HG02588 (cell line): ENCODE results near the gene FUBP3.
"Not testable (repeated sequence)": the region's sequence is repeated elsewhere in the genome, so short reads cannot be mapped to it uniquely, and the experiment has no call there.

Source experiments
- ATAC-seq: cut with Tn5 transposase; IDR thresholded peaks from one replicate; pipeline ENCODE4 v1.9.1; 2021; ENCODE audit warnings: mild to moderate bottlenecking, moderate library complexity; ENCODE audit not compliant: unreplicated experiment

Gene FUBP3

DNA sequence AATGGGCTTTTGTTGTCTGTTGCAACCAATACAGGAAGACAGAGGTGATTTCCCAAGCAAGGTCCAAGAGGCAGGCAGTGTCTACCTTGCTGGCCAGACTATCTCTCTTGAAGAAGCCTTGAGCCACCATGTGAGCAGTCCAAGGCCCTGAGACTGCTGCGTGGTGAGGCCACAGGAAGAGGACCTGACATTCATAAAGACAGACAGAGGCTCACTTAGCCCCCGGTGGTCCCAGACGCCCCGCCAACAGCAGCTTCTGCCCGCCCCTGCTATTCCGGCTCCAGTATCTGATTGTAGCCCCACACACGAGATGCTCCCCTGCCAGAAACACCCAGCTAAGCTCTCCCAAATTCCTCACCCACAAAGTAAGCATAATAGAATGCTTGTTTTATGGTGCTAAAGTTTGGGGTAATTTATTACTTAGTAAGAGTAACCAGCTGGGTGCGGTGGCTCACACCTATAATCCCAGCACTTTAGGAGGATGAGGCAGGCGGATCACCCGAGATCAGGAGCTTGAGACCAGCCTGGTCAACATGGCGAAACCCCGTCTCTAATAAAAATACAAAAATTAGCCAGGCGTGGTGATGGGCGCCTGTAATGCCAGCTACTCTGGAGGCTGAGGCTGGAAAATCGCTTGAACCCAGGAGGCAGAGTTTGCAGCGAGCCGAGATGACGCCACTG lies 22.8 kb upstream of the FUBP3 start:
- no peak for ATAC-seq

GRCh38 chr9:130557077-130557468 lies 22.3 kb upstream of the FUBP3 start:
- ATAC-seq = no peak

DNA sequence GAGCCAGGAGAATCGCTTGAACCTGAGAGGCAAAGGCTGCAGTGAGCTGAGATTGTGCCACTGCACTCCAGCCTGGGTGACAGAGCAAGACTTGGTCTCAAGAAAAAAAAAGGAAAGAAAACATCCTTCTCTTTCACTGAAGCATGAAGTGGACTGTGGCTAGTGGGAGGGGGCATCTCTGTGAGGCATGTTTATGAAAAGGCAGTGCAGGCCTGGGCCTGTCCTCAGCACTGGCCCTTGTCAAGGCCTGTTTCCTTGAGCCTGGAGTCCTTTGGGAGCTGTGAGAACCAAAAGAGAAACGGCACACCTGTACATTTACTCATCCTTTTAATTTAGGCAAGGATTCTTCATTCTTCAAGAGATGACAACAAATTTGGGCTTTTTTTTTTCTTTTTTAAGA lies 18.3 kb upstream of the FUBP3 start:
- no peak for ATAC-seq

DNA sequence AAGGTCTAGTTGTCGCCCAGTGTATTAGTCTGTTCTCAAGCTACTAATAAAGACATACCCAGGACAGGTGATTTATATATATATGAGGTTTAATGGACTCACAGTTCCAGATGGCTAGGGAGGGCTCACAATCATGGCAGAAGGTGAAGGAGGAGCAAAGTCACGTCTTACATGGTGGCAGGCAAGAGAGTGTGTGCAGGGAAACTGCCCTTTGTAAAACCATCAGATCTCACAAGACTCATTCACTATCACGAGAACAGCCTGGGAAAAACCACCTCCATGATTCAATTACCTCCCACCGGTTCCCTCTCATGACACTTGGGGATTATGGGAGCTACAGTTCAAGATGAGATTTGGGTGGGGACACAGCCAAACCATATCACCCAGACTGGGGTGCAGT lies 16.9 kb upstream of the FUBP3 start:
- not testable (repeated sequence) for ATAC-seq

DNA sequence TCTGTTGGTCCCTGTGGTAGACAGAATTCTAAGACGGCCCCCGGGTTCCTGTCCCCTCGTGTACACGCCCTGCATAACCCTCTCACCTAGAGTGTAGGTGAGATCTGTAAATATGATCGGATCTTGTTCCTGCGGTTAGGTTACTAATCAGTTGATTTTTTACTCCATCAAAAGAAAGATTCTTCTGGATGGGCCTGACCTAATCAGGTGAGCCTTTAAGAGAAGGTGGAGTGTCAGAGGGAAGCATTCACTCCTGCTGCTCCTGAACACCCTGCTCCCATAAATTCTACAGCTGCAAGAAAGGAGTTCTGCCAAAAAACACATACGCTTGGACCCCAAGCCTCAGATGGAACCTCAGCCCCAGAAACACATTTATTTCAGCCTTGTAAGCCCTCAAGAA lies 15.6 kb upstream of the FUBP3 start:
- ATAC-seq = no peak

GRCh38 chr9:130565792-130566191 lies 13.6 kb upstream of the FUBP3 start:
- no peak for ATAC-seq

- ATAC-seq = no peak
Observed at GRCh38 chr9:130570208-130570607, 9.2 kb upstream of the FUBP3 start.

DNA sequence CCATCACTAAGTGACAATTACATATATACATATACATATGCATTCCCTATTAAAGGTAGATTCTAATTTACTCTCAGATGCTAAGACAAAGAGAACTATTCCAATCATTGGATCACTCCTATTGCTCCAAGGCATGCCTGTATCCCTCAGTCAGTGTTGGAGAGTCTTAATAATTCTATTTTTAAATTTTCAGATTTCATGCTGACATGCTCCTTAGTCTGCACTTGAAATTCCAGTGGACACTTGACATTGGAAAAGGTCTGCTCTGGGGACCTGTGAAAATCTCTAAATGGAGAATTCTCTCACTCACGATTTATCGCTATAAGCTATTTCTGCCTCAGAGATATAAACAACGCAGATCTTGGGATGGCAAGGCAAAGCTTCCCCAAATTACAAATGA lies 3.9 kb upstream of the FUBP3 start:
- ATAC-seq = no peak

DNA sequence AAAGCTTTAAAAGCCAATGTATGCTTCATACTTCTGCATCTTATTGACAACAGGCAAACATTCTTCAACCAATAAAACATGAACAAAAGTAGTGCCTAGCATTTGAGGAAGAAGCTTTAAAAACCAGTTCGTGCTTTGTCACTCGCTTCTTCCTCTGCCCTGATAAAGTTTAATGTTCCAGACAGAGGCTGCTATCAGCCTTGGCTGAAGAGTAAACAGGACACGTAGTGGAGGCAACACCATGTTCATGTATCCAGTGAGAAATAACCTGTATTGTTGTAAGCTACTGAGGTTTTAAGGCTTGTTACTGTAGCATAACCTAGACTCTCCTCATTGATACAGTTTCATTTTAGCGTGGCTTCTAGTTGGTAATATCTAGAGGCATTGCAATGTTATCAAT lies 3.2 kb upstream of the FUBP3 start:
- no peak for ATAC-seq

DNA sequence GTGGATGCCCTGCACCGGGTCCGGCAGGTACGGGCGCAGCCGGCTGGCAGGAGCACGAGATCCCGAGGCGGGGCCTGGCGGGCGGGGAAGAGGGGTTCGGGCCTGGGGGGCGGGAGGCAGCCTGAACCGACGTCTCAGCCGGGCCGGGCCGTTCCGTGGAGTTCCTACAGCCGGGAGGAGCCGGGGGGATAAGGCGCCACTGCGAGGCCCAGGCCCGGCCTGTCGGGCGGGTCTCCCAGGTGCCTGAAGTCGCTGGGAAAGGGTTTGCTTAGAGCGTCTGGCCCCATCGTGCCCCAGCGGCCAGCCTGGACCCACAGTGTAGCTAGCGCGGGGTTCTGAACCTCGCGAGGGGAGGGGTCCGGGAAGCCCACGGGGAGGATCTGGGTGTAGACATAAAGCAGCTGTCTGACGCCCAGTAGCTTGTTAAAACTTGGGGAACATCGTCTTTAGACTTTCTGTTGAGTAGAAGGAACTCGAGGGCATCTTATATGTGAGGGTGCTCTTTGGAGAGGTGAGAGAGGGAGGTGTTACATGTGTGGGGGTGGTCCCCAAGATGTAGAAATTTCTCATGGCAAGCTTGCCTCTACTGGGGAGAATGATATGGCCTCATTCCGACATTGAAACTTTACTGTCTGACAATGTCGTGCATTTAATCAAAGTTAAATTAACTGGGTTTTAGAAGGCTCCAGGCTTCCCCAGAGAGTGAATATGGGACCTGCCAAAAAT lies 524 bp downstream of the FUBP3 start:
- ATAC-seq = no peak

- ATAC-seq = no peak
Observed at GRCh38 chr9:130581766-130582165, 2.4 kb downstream of the FUBP3 start.

DNA sequence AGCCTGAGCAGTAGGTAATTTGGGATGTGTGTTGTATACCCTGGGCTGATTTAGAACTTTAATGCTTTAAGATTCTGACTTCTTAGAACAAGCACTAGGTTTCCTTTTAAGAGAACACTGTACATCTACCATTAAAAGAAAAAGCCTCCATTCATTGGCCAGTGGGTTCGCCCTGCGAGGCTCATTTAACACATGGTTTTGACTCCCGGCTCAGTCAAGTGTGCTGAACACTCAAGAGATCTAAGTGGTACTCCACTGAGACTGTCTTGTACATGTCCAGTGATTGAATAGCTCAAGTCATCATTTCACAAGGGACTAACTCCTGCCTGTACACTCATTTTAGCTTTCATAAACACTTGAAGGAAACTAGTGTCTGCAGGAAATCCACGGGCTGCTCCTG lies 3.9 kb downstream of the FUBP3 start:
- ATAC-seq = no peak

GRCh38 chr9:130587921-130588320 lies 8.5 kb downstream of the FUBP3 start:
- no peak for ATAC-seq

GRCh38 chr9:130588416-130588815 lies 9.0 kb downstream of the FUBP3 start:
- no peak for ATAC-seq

GRCh38 chr9:130589754-130590153 lies 10.4 kb downstream of the FUBP3 start:
- no peak for ATAC-seq

- no peak for ATAC-seq
Observed at GRCh38 chr9:130590305-130590704, 10.9 kb downstream of the FUBP3 start.

DNA sequence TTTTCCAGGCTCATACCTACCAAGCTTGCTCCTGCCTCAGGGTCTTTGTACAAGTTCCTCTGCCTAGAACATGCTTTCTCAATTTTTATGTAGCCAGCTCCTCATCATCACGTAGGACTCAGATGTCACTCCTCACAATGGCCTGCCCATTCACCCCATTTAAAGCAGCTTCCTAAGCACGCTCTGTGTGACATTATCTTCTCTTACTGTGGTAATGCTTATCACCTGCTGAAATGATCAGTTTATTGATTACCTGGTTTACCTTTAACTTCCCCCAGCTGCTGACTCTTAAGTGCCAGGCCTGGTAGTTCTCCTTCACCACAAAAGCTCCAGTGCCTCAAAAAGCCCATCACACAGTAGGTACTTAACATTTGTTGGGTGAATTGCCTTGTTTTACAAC lies 13.6 kb downstream of the FUBP3 start:
- no peak for ATAC-seq

GRCh38 chr9:130597228-130597627 lies 17.9 kb downstream of the FUBP3 start:
- no peak for ATAC-seq

GRCh38 chr9:130598188-130598587 lies 18.8 kb downstream of the FUBP3 start:
- ATAC-seq = no peak

GRCh38 chr9:130599625-130600024 lies 20.2 kb downstream of the FUBP3 start:
- no peak for ATAC-seq

- no peak for ATAC-seq
Observed at GRCh38 chr9:130601100-130601499, 21.7 kb downstream of the FUBP3 start.

- ATAC-seq = no peak
Observed at GRCh38 chr9:130604295-130604694, 24.9 kb downstream of the FUBP3 start.
